NCI-H1048 (cell line): ENCODE measurements around the gene SH3GL2.

ENCODE experiments used
- DNase-seq: peaks from one replicate; lab custom pipeline; 2025; lab: John Stamatoyannopoulos, UW

The SH3GL2 gene

GRCh38 chr9:17611342-17611741 is 32.5 kb downstream of the SH3GL2 start:
- DNase-seq, result no peak

- no peak for DNase-seq
These were observed 33.1 kb downstream of the SH3GL2 start for GRCh38 chr9:17611917-17612316.

GRCh38 chr9:17613758-17614157 is 34.9 kb downstream of the SH3GL2 start:
- DNase-seq, result no peak

GRCh38 chr9:17614250-17614649 is 35.4 kb downstream of the SH3GL2 start:
- no peak for DNase-seq

- no peak for DNase-seq
These were observed 36.0 kb downstream of the SH3GL2 start for GRCh38 chr9:17614903-17615302.

- DNase-seq, result no peak
These were observed 43.3 kb downstream of the SH3GL2 start for GRCh38 chr9:17622141-17622540.

GRCh38 chr9:17622749-17623148 is 43.9 kb downstream of the SH3GL2 start:
- no peak for DNase-seq

GRCh38 chr9:17623965-17624364 is 45.1 kb downstream of the SH3GL2 start:
- DNase-seq, result no peak

- DNase-seq, result no peak
These were observed 45.7 kb downstream of the SH3GL2 start for GRCh38 chr9:17624571-17624970.

GRCh38 chr9:17625644-17626388 is 47.0 kb downstream of the SH3GL2 start:
- DNase-seq, result no peak

GRCh38 chr9:17627641-17628040 is 48.8 kb downstream of the SH3GL2 start:
- no peak for DNase-seq

GRCh38 chr9:17628624-17629023 is 49.8 kb downstream of the SH3GL2 start:
- DNase-seq, result no peak

- DNase-seq, result no peak
These were observed 51.7 kb downstream of the SH3GL2 start for GRCh38 chr9:17630531-17630949.

GRCh38 chr9:17631396-17631795 is 52.5 kb downstream of the SH3GL2 start:
- DNase-seq, result no peak

- DNase-seq, result no peak
These were observed 54.1 kb downstream of the SH3GL2 start for GRCh38 chr9:17632994-17633393.

GRCh38 chr9:17635115-17635890 is 56.4 kb downstream of the SH3GL2 start:
- no peak for DNase-seq

- no peak for DNase-seq
These were observed 57.5 kb downstream of the SH3GL2 start for GRCh38 chr9:17636349-17636748.

- no peak for DNase-seq
These were observed 58.0 kb downstream of the SH3GL2 start for GRCh38 chr9:17636821-17637220.

- no peak for DNase-seq
These were observed 58.4 kb downstream of the SH3GL2 start for GRCh38 chr9:17637229-17637628.

- DNase-seq, result no peak
These were observed 69.7 kb downstream of the SH3GL2 start for GRCh38 chr9:17648516-17648915.

GRCh38 chr9:17651725-17652124 is 72.9 kb downstream of the SH3GL2 start:
- DNase-seq, result no peak

GRCh38 chr9:17653947-17654465 is 75.1 kb downstream of the SH3GL2 start:
- no peak for DNase-seq

- DNase-seq, result no peak
These were observed 78.0 kb downstream of the SH3GL2 start for GRCh38 chr9:17656889-17657288.
